HG02884 (cell line): ENCODE data around the gene GALNT12.

Source experiments
- ATAC-seq: cut with Tn5 transposase; IDR thresholded peaks from one replicate; pipeline ENCODE4 v1.9.1; 2021; ENCODE audit warnings: mild to moderate bottlenecking, moderate library complexity; ENCODE audit not compliant: unreplicated experiment

The GALNT12 gene

GRCh38 chr9:98877311-98877710 lies 69.8 kb downstream of the GALNT12 start:
- no peak for ATAC-seq

GRCh38 chr9:98879094-98879962 lies 71.9 kb downstream of the GALNT12 start:
- no peak for ATAC-seq

GRCh38 chr9:98879963-98880310 lies 72.5 kb downstream of the GALNT12 start:
- no peak for ATAC-seq

- no peak for ATAC-seq
Observed at GRCh38 chr9:98880311-98881015, 73.0 kb downstream of the GALNT12 start.

GRCh38 chr9:98881356-98881755 lies 73.9 kb downstream of the GALNT12 start:
- no peak for ATAC-seq

GRCh38 chr9:98881836-98882568 lies 74.5 kb downstream of the GALNT12 start:
- no peak for ATAC-seq

- ATAC-seq, result no peak
Observed at GRCh38 chr9:98882569-98882923, 75.1 kb downstream of the GALNT12 start.

- no peak for ATAC-seq
Observed at GRCh38 chr9:98883276-98883675, 75.8 kb downstream of the GALNT12 start.

- no peak for ATAC-seq
Observed at GRCh38 chr9:98884849-98885248, 77.4 kb downstream of the GALNT12 start.

GRCh38 chr9:98885575-98886295 lies 78.3 kb downstream of the GALNT12 start:
- ATAC-seq, result no peak

GRCh38 chr9:98886691-98887229 lies 79.3 kb downstream of the GALNT12 start:
- ATAC-seq, result no peak

GRCh38 chr9:98887918-98888510 lies 80.5 kb downstream of the GALNT12 start:
- ATAC-seq, result no peak

GRCh38 chr9:98888801-98889421 lies 81.4 kb downstream of the GALNT12 start:
- ATAC-seq, result no peak

- no peak for ATAC-seq
Observed at GRCh38 chr9:98890256-98890655, 82.8 kb downstream of the GALNT12 start.

GRCh38 chr9:98892288-98892687 lies 84.8 kb downstream of the GALNT12 start:
- no peak for ATAC-seq

GRCh38 chr9:98892690-98893089 lies 85.2 kb downstream of the GALNT12 start:
- ATAC-seq, result no peak

- no peak for ATAC-seq
Observed at GRCh38 chr9:98894171-98894570, 86.7 kb downstream of the GALNT12 start.

- no peak for ATAC-seq
Observed at GRCh38 chr9:98894761-98895160, 87.3 kb downstream of the GALNT12 start.

- no peak for ATAC-seq
Observed at GRCh38 chr9:98896632-98897031, 89.2 kb downstream of the GALNT12 start.

GRCh38 chr9:98897745-98898144 lies 90.3 kb downstream of the GALNT12 start:
- ATAC-seq, result no peak
